Endothelial cell of umbilical vein (primary cell): ENCODE data around the gene BDH1. TPM values are rescaled to one million over a fixed set of nuclear protein-coding genes. Genes with fewer than 3 reads are reported as not detected.

ENCODE experiments used
- BruUV-seq: library from RNA; stranded (reverse); fragments of 400-500 nt; replicated peaks from 2 replicates; lab custom pipeline; 2021; lab: Mats Ljungman, UMichigan
- CTCF ChIA-PET: fragments of 300-600, 350-600 bp; sonication (Branson Sonifier 250); formaldehyde crosslinking; loops from one replicate; lab custom pipeline; 2021; ENCODE audit warnings: antibody characterized with exemption, inconsistent platforms; lab: Charles Lee
- POLR2A ChIA-PET: fragments of 300-600, 350-600 bp; sonication (Branson Sonifier 250); formaldehyde crosslinking; loops from one replicate; lab custom pipeline; 2021; ENCODE audit warnings: antibody characterized with exemption, inconsistent platforms; lab: Charles Lee
- DNase-seq: peaks from one replicate; pipeline ENCODE4 v3.0.0-alpha.2; 2011; ENCODE audit warnings: low read depth, low spot score
- FAIRE-seq: peaks from 2 replicates; lab custom pipeline; 2011; peaks lifted over from hg19 to GRCh38; lab: Jason Lieb, UNC
- H2AFZ ChIP-seq: 2 replicates; pipeline ENCODE4 v1.6.0; 2012; ENCODE audit warnings: low read depth, low read length, control low read depth, inconsistent platforms
- H3K27ac ChIP-seq: 2 replicates; pipeline ENCODE4 v1.5.1; 2011; ENCODE audit warnings: low read depth, mild to moderate bottlenecking, control low read depth, low read length, moderate library complexity; ENCODE audit not compliant: insufficient read depth
- H3K27me3 ChIP-seq, 2 experiments: 2 replicates each; pipeline versions ENCODE4 v1.6.0 to v1.6.1; 2011; ENCODE audit warnings: low read length in 2 of 2, mixed read lengths in 1 of 2; ENCODE audit not compliant: control insufficient read depth in 2 of 2, insufficient read depth in 2 of 2
- H3K36me3 ChIP-seq, 2 experiments: 2 replicates in 1 of 2; 3 replicates in 1 of 2; pipeline ENCODE4 v1.5.1; 2011; ENCODE audit warnings: low read length in 2 of 2, mild to moderate bottlenecking in 1 of 2, moderate library complexity in 1 of 2; ENCODE audit not compliant: control insufficient read depth in 2 of 2, insufficient read depth in 2 of 2; ENCODE audit errors: extremely low read depth in 1 of 2
- H3K4me1 ChIP-seq: 3 replicates; pipeline ENCODE4 v1.5.1; 2011; ENCODE audit warnings: mild to moderate bottlenecking, low read length; ENCODE audit not compliant: control insufficient read depth, insufficient read depth; ENCODE audit errors: extremely low read depth
- H3K4me2 ChIP-seq: 2 replicates; pipeline ENCODE4 v1.6.1; 2011; ENCODE audit warnings: low read length, control low read depth, mixed read lengths; ENCODE audit not compliant: insufficient read depth
- H3K4me3 ChIP-seq, 3 experiments: fragments of 200-600 bp in 1 of 3; sonication (generic), shearing (Covaris generic) in 1 of 3; replicated peaks in 1 of 3; 2 replicates each; pipeline ENCODE4 v1.5.1; 2011 to 2016; ENCODE audit warnings: control low read depth in 3 of 3, low read length in 3 of 3, mild to moderate bottlenecking in 2 of 3, inconsistent platforms in 1 of 3, low read depth in 1 of 3, moderate library complexity in 1 of 3; ENCODE audit not compliant: insufficient read depth in 1 of 3
- H3K79me2 ChIP-seq: 2 replicates; pipeline ENCODE4 v1.6.0; 2012; ENCODE audit warnings: low read length, inconsistent platforms; ENCODE audit not compliant: control insufficient read depth, insufficient read depth
- H3K9ac ChIP-seq: replicated peaks from 2 replicates; pipeline ENCODE3; 2011; ENCODE audit warnings: low read length, control low read depth; ENCODE audit not compliant: insufficient read depth; ENCODE audit errors: extremely low read depth
- H3K9me1 ChIP-seq: replicated peaks from 3 replicates; pipeline ENCODE4 v1.6.0; 2011; ENCODE audit warnings: mild to moderate bottlenecking, low read length; ENCODE audit not compliant: control insufficient read depth, insufficient read depth; ENCODE audit errors: extremely low read depth
- H3K9me3 ChIP-seq: replicated peaks from 2 replicates; pipeline ENCODE4 v1.5.1; 2012; ENCODE audit warnings: low read length, inconsistent platforms; ENCODE audit not compliant: control insufficient read depth, insufficient read depth
- H4K20me1 ChIP-seq: replicated peaks from 2 replicates; pipeline ENCODE3; 2011; ENCODE audit warnings: mild to moderate bottlenecking, low read length; ENCODE audit not compliant: control insufficient read depth, insufficient read depth; ENCODE audit errors: extremely low read depth
- CTCF ChIP-seq, 2 donors: IDR thresholded peaks; 1 replicate in 1 of 2; 2 replicates in 1 of 2; pipeline ENCODE4 v1.5.1; 2011; ENCODE audit warnings: low read length in 2 of 2, mild to moderate bottlenecking in 2 of 2, moderate library complexity in 2 of 2, control low read depth in 1 of 2, inconsistent platforms in 1 of 2, low read depth in 1 of 2; ENCODE audit not compliant: insufficient read depth in 1 of 2; ENCODE audit errors: extremely low read depth in 1 of 2
- EZH2 ChIP-seq: IDR thresholded peaks from 2 replicates; pipeline ENCODE4 v1.6.1; 2012; ENCODE audit warnings: borderline replicate concordance, low read depth, mild to moderate bottlenecking, moderate library complexity, low read length, inconsistent platforms; ENCODE audit not compliant: severe bottlenecking
- FOS ChIP-seq: IDR thresholded peaks from 2 replicates; pipeline ENCODE4 v1.6.1; 2011; ENCODE audit warnings: mild to moderate bottlenecking, low read length, moderate library complexity, borderline replicate concordance; ENCODE audit not compliant: insufficient read depth
- GATA2 ChIP-seq: IDR thresholded peaks from 2 replicates; pipeline ENCODE4 v1.7.0; 2011; ENCODE audit warnings: low read depth, mild to moderate bottlenecking, moderate library complexity, mixed read lengths, low read length; ENCODE audit not compliant: insufficient read length, insufficient read depth
- JUN ChIP-seq: IDR thresholded peaks from 2 replicates; pipeline ENCODE4 v1.6.1; 2011; ENCODE audit warnings: borderline replicate concordance, low read depth; ENCODE audit not compliant: insufficient read length, insufficient read depth
- MAX ChIP-seq: IDR thresholded peaks from 2 replicates; pipeline ENCODE4 v1.6.1; 2011; ENCODE audit not compliant: insufficient read depth, insufficient read length
- MYC ChIP-seq: IDR thresholded peaks from one replicate; pipeline ENCODE4 v1.6.1; 2011; ENCODE audit warnings: mild to moderate bottlenecking, low read depth, low read length
- POLR2A ChIP-seq: IDR thresholded peaks from 2 replicates; pipeline ENCODE4 v1.6.1; 2012; ENCODE audit warnings: low read depth, mild to moderate bottlenecking, control low read depth, low read length
- POLR2AphosphoS5 ChIP-seq: IDR thresholded peaks from 2 replicates; pipeline ENCODE4 v1.6.1; 2012; ENCODE audit warnings: low read depth, mild to moderate bottlenecking, control low read depth, low read length, moderate library complexity; ENCODE audit not compliant: insufficient read depth
- dilution Hi-C: fragments of 300-500 bp; cut with MboI; formaldehyde crosslinking; loops from one replicate; pipeline ENCODE4 v1.15.0; 2019; ENCODE audit warnings: low sequenced_read_pairs; ENCODE audit not compliant: extremely low pct_ligation_motif_present
- intact Hi-C: fragments of 100-400 bp; cut with micrococcal nuclease; formaldehyde crosslinking; loops from one replicate; pipeline ENCODE4 v1.10.0; 2022
- polyA plus RNA-seq, 4 experiments: library from polyadenylated mRNA; depleted of rRNA in 3 of 4; stranded (reverse) in 3 of 4; unstranded in 1 of 4; fragments of >200 nt; gene quantifications; 2 replicates each; pipeline versions ENCODE4 v1.2.1 to v1.2.3, GENCODE V29; 2011 to 2012; ENCODE audit warnings: missing spikeins in 1 of 4
- total RNA-seq: library from RNA; stranded (reverse); gene quantifications from 2 replicates; pipeline ENCODE4 v1.2.3, GENCODE V29; 2021

Gene BDH1
- total and polyA plus RNA-seq, 2 donors (not counting 3 experiments of a cell fraction or from before 2014, with no cell fraction given) = 6.9 to 12.2 TPM

GRCh38 chr3:197539651-197540051 lies 16.1 kb downstream of the BDH1 start:
- ChIA-PET POLR2A (no interaction called here), CTCF (no interaction called here)
- TF ChIP-seq JUN (no peak), POLR2A (no peak), GATA2 (no peak), POLR2AphosphoS5 (no peak), MYC (no peak), CTCF (IDR thresholded peaks at IDR 0.05; ENCODE audit: extremely low read depth in 1 of 2, insufficient read depth in 1 of 2, low read depth in 1 of 2, low read length in 2 of 2) (no peak), FOS (no peak), MAX (no peak), EZH2 (no peak)
- no peak overlapping the region for H2AFZ ChIP-seq
- no TSS peak for BruUV-seq
- no peaks in the 10 kb centered on the region for H3K36me3 ChIP-seq
- H3K4me1 ChIP-seq = no peaks in the 10 kb centered on the region
- H3K27me3 ChIP-seq = no peaks in the 10 kb centered on the region
- no peak overlapping the region for H3K4me2 ChIP-seq
- DNase-seq = no peak
- intact Hi-C loops = no loop called here
- H3K9ac ChIP-seq = no peak overlapping the region
- H3K27ac ChIP-seq = no peak overlapping the region
- no peaks in the 10 kb centered on the region for H3K9me1 ChIP-seq
- FAIRE-seq = no peak
- dilution Hi-C loops = no loop called here
- H3K4me3 ChIP-seq = no peak overlapping the region
- no peaks in the 10 kb centered on the region for H3K79me2 ChIP-seq
- H4K20me1 ChIP-seq = no peaks in the 10 kb centered on the region
- H3K9me3 ChIP-seq = no peaks in the 10 kb centered on the region
